Ishikawa (cell line): ENCODE data around the gene SFXN2.

Experiments
- EP300 ChIP-seq: IDR thresholded peaks from 2 replicates; pipeline ENCODE4 v1.6.1; 2012; ENCODE audit warnings: borderline replicate concordance
- RAD21 ChIP-seq: IDR thresholded peaks from 2 replicates; pipeline ENCODE4 v1.6.1; 2012; ENCODE audit warnings: low read depth
- REST ChIP-seq: IDR thresholded peaks from 2 replicates; pipeline ENCODE4 v1.6.1; 2012; ENCODE audit warnings: low read depth, mild to moderate bottlenecking
- TEAD4 ChIP-seq: IDR thresholded peaks from 2 replicates; pipeline ENCODE4 v1.6.1; 2012

- no peak for TF ChIP-seq TEAD4
- no peak for TF ChIP-seq EP300
- TF ChIP-seq RAD21 = no peak
- TF ChIP-seq REST = no peak
Observed at GRCh38 chr10:102767428-102768160, 53.2 kb downstream of the SFXN2 start.
